HG02571 (cell line): ENCODE measurements around the gene TMED3.
"Not testable (repeated sequence)": the region's sequence is repeated elsewhere in the genome, so short reads cannot be mapped to it uniquely, and the experiment has no call there.

Experiments used
- ATAC-seq: cut with Tn5 transposase; IDR thresholded peaks from one replicate; pipeline ENCODE4 v1.9.1; 2021; ENCODE audit warnings: mild to moderate bottlenecking, moderate library complexity; ENCODE audit not compliant: unreplicated experiment

TMED3 gene

DNA sequence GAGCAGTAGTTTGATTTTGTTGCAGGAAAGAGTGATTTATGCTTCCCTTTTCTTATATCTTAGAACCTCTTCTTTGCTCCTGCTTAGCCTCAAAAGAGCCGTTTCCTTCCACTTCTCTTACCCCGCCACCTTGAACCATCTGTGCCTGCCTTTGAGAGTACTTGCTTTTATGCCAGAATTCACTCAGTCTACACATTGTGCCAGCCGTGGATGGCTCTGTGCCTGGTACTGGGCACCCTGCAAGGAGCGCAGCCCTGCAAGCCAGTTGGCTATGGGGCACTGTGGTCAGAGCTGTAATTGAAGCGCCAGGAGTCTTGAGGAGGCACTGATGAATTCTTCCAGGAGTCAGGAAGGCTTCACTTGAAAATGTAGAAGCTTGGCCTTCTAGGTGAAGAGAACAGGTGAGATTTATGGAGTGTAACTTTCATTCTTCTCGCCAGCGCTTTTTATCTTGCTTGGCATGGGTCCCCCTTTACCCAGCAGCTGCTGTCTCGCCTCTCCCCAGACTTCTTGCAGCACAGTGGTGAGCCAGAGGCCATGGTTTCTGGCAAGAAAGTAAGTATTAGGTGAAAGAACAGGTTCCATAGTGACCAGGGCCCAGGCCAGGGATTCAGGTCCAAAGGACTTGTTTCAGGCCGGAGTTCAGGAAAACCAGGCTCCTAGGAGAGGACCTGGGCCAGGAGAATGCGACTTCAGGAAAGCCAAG lies 4.9 kb downstream of the TMED3 start:
- no peak for ATAC-seq

DNA sequence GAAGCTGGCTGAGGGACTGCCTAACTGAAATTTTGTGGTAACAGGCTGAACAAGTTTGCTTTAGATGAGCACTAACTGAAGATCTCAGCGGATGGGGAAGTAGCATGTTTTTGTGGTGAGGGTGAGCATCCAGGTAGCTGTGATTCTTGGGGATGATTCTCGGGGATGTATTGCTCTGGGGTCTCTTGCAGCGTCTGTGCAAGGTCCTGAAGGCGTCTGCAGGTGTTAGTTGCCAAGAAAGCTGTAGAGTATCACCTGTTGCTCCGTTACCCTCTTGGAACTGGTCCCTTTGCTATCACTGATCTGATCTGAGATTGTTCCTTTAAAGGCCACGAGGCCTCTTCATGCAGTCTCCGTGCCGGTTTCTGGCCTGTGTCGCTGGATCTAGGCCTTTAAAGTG lies 6.0 kb downstream of the TMED3 start:
- ATAC-seq: no peak

DNA sequence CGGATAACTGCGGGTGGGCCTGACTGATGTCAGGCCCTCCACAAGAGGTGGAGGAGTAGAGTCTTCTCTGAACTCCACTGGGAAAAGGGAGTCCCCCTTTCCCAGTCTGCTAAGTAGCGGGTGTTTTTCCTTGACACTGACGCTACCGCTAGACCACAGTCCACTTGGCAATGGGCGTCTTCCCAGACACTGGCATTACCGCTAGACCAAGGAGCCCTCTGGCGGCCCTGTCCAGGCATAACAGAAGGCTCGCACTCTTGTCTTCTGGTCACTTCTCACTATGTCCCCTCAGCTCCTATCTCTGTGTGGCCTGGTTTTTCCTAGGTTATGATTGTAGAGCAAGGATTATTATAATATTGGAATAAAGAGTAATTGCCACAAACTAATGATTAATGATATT lies 9.1 kb downstream of the TMED3 start:
- not testable (repeated sequence) for ATAC-seq

DNA sequence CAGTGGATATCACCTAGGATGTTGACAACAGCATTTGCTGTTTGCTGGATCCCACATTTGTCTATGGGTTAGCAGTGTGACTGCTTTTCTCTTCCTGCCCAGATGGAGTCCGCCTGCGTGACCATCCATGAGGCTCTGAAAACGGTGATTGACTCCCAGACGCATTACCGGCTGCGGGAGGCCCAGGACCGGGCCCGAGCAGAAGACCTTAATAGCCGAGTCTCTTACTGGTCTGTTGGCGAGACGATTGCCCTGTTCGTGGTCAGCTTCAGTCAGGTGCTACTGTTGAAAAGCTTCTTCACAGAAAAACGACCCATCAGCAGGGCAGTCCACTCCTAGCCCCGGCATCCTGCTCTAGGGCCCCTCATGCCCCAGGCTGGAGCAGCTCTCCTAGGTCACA lies 11.0 kb downstream of the TMED3 start:
- ATAC-seq: no peak

DNA sequence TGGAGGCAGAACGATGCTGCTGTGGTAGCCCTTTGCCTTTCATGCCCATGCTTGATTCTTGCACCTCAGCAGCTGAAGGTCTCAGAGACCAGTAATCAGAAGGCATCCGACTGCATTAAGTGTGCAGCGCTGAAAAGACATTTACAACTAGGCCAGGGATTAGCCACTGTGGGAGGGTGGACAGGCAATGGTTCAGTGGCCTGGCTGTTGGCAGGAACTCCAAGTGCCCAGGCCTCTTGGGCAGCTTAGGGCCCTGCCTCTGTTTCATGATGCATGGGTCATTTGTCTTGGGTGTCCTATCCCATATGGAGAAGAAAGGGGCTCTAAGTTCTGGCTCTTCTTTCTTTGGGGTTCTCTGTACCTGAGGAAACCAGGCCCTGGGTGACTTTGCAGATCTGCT lies 11.4 kb downstream of the TMED3 start:
- ATAC-seq: no peak

DNA sequence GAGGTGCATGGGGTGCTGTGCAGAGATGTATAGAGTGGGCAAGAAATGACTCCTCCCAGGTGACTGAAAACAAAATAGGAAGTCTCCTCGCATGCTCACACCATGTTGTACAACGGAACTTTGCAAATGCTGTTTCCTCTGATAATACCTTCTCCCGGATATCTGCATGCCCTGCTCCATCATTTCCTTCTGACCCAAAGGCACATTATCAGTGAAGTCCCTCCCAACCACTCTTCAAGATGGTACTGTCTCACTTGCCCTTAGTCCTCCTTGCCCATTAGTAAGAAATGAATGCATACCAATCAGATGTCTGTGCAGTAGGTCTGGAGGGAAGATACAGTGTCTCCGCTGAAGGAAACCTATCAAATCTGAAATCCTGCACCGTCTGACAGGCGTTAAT lies 12.0 kb downstream of the TMED3 start:
- no peak for ATAC-seq

DNA sequence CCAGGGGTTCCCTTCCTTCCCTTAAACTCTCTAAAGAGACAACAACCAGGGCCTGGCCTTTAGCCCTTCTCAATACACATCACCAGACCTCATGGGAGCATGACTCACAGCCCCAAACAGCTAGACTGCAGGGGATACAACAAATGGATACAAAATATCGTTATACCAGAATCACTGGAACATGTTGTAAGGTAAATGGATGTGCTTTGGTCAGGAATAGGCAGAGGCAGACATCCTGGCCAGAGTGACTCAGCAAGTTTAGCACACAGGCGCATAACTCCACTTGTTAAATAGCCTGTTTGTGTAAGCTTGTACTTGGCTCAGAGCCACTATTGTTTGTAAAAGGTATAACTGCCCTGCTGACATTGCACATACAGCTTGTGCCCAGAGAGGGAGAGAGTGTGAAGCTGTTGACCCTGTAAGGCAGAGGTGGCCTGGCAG lies 18.3 kb downstream of the TMED3 start:
- no peak for ATAC-seq

DNA sequence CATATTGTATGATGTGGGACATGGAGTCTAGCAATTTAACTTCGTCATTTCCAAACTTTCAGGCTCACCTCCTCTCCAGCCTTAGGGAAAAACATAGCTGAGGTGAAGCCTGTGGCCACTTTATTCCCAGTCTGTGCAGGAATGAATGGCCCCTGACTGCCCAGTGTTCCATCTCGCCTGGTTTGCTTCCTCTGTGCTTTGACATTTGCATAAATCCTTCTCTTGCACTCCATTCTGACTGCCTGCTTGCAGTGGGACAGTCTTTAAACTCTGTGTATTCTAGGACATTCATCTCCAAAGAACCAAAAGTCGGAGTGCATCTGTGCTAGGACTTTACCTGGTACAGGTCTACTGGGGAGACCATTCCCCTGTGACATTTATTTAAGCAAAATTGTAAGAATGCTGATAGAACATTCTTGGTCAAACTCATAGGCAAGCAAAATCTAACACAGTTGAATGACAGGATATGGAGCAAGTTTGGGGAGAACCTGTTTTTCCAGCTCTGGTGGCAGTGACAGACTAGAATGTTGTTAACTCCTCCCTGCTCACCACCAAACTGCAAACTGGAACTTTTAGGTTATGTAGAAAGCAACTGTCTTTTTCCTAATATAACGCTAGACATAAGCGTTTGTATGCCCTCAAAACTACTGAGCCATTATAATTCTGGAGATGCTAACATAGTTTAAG lies 22.1 kb downstream of the TMED3 start:
- no peak for ATAC-seq

DNA sequence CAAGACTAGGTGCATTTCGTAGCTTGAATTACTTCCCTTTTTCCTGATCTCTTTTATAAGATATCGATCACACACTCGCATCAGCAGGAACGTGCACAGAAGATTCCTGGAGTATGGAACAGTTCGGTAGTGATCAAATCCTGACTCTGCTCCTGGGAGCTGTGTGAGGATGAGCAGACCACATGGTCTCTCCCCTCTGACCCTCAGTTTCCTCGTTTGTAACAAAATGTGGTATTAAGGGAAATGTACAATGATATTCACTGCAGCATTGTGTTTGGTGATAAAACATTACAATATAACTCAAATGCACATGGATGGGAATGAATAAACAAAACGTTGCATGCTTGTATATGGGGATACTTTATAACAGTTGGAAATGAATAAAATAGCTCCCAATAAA lies 26.7 kb downstream of the TMED3 start:
- ATAC-seq: no peak

DNA sequence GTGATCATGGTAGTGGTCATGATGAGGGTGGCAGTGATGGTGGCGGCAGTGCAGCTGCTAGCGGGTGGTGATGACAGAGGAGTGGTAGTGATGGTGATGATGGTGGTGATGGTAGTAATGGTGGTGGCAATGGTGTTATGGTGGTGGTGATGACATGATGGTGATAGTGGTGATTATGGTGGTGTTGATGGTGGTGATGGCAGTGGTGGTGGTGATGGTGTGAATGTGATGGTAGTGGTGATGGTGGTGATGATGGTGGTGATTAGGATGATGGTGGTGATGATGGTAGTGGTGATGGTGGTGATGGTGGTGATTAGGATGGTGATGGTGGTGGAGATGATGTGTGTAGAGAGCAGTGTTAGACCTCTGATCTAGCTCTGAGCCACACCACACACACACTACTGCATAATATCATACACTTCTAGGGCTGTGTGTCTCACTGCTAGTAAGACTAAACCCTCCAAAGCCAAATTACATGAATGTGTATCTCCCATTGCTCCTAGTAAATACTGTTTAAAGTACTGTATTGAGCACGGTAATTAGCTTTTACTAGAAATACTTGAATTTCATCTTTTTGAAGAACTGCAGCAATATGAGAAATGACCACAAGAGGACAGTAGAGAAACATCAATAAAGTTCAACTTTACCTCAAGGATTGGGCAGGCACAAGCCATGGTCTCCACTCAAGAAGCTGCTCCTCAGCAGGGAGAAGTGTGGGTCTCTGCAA lies 28.8 kb downstream of the TMED3 start:
- ATAC-seq: no peak

DNA sequence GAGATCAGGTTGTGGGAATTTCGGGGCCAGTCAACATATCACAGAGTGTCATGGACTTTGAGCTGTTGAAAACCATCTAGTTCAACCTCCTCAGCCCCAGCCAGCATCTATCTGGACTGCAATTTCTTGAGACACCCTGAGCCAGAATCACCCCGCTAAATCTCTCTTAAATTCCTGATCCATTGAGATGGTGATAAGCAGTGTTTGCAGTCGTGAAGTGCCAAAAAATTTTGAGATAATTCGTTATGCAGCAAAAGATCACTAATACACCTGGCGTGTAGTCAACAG lies 29.3 kb downstream of the TMED3 start:
- ATAC-seq: no peak

DNA sequence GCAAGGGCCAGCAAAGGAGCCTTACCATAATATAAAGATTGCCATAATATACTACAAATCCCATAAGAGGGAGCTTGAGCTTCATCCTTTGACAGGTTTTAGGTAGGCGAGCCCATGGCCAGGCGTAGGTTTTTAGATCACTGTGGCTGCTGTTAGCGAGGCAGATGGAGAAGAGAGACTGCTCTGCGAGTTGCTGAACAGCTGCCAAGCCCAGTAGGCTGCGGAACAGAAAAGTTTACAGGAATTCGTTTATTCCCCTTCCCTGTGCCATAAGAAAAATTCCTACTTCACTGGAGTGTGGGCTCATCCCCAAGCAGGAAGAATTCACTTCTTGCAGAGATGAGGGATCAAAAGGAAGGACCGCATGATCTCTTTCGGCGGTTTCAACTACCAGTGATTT lies 30.5 kb downstream of the TMED3 start:
- ATAC-seq: no peak

DNA sequence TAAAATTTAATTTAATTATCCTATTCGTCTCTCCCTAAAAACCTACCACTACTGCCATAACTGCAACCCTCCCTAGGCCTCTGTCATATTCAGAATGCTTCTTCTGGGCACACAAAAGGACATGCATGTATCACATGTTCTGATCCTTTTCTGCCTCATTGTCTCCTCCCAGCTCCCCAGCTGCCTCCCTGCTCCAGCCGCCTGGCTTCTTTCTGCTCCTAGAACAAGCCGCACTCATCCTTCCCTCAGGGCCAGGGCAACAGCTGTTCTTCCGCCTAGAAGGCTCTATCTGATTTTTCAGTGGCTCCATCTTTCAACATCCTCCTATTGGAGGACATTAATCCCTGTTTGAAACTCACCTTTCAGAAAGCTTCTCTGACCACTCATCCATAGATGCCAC lies 38.6 kb downstream of the TMED3 start:
- no peak for ATAC-seq

DNA sequence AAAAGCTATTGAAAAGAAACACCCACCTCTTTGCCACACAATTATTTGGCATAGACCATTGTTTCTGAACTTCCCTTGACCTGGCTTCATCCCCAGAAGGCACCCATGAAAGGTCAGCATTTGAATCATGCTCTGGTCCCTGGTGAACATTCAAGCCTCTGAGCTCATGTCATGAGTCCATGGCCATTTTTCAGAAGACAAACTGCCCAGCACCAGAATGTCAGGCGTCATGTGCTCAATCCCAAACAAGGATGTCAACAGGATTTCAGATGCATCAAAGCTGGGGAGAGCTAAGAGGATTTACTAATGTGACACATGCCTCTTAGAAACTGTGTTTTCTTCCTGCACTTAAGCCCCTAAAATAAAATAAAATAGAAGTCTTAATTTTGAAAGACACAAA lies 41.3 kb downstream of the TMED3 start:
- no peak for ATAC-seq

DNA sequence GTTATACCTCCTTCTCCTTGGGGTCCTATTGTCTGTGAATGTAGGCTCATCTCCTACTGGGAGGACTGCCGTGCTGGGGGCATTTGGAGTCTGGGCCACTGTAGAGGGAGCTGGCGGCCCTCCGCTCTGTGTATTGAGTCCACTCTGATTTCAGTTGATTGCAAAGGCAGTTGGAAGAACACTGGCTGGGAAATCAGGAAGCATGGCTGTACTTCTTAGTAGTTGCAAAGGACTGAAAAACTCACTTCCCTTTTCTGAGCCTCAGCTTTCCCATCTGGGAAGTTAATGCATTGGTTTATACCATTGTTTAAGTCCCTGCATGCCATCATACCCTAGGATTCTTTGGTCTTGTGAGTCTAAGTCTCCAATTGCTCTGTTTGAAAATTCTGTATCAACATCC lies 46.7 kb downstream of the TMED3 start:
- no peak for ATAC-seq

DNA sequence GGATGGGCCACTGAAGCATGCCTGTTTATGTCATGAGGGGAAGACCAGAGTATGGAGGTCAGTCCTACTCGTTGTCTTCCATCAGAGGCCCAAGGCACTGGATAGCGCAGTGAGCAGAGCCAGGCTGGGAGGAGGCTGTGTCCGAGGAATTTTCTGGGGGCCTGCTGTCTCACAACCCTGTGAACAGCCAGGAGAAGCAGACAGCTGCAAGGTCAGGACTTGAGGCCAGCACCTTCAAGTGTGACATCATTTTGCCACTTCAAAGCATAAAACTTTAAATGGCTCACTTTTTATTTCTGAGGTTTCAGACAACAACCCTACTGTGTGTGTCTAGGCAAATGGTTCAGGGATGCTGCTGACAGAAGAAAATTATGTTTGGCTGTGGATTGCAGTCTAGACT lies 47.2 kb downstream of the TMED3 start:
- ATAC-seq: no peak

DNA sequence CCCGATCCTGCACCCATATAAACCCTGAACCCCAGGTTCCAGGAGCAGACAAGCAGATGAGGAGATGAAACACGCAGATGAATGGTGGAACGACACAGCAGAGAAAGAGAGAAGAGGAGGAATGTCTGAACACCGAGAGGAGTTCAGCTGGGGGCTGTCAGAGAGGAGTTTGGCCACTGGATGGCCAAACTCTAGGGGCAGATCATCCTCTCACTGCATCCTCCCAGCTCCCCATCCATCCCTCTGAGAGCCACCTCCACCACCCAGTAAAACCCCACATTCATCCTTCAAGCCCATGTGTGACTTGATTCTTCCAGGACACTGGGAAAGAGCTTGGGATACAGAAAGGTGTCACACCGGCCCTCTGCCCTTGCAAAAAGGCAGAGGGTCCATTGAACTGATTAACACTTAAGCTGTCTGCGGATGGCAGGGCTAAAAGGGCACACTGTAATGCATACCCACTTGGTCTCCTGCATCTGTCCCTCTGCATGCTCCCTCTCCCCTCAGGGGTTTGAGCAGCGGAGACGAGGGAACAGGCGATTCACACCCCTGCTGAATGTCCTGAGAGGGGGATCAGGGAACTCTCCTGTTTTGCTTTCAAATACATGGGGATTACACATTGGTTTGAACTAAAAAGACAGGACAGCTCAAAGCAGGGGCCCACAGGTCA lies 53.8 kb downstream of the TMED3 start:
- no peak for ATAC-seq

DNA sequence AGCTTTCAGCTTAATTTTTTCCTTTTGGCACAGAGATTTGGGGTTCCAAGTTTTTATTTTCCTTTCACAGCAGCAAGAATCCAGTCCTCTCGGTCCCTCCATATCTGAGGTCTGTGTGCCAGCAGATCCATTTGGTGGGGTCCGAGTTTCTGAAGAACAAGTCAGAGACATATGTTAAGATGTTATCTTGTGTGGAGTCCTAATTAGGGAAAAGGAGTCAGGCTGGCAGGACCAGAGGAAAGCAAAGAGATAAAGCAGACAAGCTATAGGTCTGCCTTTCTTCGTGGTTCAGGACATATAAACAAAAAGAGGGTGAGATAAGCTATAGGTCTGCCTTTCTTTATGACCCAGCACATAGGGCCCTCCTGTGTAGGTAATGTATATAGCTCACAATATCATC lies 54.9 kb downstream of the TMED3 start:
- no peak for ATAC-seq

DNA sequence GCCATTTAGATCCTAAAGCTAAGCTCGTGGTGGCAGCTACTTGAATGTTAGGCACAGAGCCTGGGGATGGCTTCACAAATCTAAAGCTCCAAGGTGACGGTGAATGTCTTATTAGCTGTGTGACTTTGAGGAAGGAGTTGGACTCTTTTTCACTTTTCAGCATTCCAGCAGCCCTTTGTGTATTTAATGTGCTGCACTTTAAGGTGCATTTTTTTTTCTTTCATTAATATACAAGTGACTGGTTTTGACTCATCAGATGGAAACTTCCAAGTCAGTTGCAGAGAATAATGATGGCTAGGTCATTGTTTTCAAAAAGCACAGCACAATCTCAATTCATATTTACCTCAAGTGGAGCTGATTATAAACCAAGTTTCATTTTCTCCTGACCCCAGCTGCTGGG lies 55.8 kb downstream of the TMED3 start:
- no peak for ATAC-seq

DNA sequence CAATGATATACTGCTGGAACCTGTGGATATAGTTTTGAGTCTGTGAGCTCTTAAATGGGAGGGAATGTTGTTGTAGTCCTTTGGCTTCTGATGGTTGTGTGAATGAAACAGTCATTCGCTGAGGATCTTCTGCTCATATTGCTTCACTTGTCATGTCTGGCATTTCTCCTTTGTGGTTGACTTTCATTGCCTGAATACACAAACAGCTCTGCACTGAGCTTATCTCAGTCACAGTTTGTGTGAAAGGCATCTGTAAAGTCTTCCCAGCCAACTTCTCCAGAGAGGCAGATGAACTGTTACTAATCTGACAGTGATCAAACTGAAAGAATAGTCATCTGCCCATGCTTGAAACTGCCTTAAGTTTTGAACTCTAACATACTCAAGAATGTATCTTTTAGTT lies 59.8 kb downstream of the TMED3 start:
- no peak for ATAC-seq

DNA sequence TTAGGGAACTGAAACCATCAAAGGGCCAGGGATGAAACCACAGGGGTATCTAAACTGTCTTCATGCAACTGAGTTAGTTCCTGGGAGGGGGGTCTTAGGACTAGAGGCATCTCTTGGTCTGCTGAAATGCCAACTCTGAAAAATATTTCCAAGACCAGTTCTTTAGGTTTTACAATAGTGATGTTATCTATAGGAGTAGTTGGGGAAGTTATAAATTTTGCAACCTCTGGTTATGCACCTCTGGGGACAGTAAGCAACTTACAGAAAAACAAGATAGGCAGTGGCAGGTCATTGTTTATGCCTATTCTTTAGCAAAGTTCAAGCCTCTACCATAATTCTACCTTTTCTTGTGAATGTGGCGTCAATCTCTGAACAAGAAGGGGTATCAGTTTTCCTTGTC lies 60.7 kb downstream of the TMED3 start:
- no peak for ATAC-seq

DNA sequence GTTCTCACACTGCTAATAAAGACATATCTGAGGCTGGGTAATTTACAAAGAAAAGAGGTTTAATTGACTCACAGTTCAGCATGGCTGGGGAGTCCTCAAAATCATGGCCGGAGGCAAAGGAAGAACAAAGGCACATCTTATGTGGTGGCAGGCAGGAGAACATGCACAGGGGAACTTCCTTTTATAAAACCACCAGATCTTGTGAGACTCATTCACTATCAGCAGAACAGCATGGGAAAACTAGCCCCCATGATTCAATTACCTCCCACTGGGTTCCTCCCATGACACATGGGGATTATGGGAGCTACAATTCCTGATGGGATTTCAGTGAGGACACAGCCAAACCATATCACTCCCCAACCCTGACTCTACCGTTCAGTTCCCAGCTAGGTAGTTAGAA lies 61.5 kb downstream of the TMED3 start:
- ATAC-seq: no peak
